IMR-90 (cell line): ENCODE results near the gene SMIM22. TPM values are rescaled to one million over a fixed set of nuclear protein-coding genes. Genes with fewer than 3 reads are reported as not detected.

Source experiments
- ATAC-seq: fragments of 200-7000 bp; cut with Tn5 transposase; 2 replicates; pipeline ENCODE4 v1.9.1; 2020; ENCODE audit warnings: low read depth, mild to moderate bottlenecking, moderate library complexity
- BruUV-seq: library from RNA; stranded (reverse); fragments of 400-500 nt; replicated peaks from 2 replicates; lab custom pipeline; 2021; lab: Mats Ljungman, UMichigan
- CTCF ChIA-PET: fragments of 300-600 bp; formaldehyde crosslinking; extraction: SDS; loops from one replicate; lab custom pipeline; 2021; ENCODE audit warnings: antibody characterized with exemption; lab: Yijun Ruan, JAX
- POLR2A ChIA-PET: fragments of 300-600 bp; sonication (Branson Sonifier 250); formaldehyde crosslinking; loops from one replicate; lab custom pipeline; 2022; ENCODE audit warnings: antibody characterized with exemption; ENCODE audit not compliant: unreplicated experiment; lab: Charles Lee
- DNase-seq: peaks from one replicate; pipeline ENCODE4 v3.0.0; 2013
- H2AFZ ChIP-seq: replicated peaks from 2 replicates; pipeline ENCODE3; 2013; ENCODE audit warnings: low read length, mild to moderate bottlenecking; ENCODE audit not compliant: poor library complexity
- H2AK5ac ChIP-seq: 2 replicates; pipeline ENCODE4 v1.6.1; 2013; ENCODE audit warnings: low read depth, low read length, inconsistent platforms
- H2AK9ac ChIP-seq: replicated peaks from 2 replicates; pipeline ENCODE3; 2013; ENCODE audit warnings: mild to moderate bottlenecking, low read depth, low read length, moderate library complexity; ENCODE audit not compliant: poor library complexity
- H2BK120ac ChIP-seq: 2 replicates; pipeline ENCODE4 v1.6.1; 2013; ENCODE audit warnings: low read depth, low read length, inconsistent platforms
- H2BK15ac ChIP-seq: 3 replicates; pipeline ENCODE4 v1.6.1; 2013; ENCODE audit warnings: low read depth, low read length, inconsistent platforms
- H2BK20ac ChIP-seq: 2 replicates; pipeline ENCODE4 v1.6.1; 2013; ENCODE audit warnings: low read depth, mild to moderate bottlenecking, inconsistent platforms, low read length, moderate library complexity
- H2BK5ac ChIP-seq: 2 replicates; pipeline ENCODE4 v1.6.1; 2013; ENCODE audit warnings: mild to moderate bottlenecking, low read depth, low read length, inconsistent platforms; ENCODE audit not compliant: poor library complexity, severe bottlenecking
- H3K14ac ChIP-seq: replicated peaks from 2 replicates; pipeline ENCODE4 v1.6.1; 2013; ENCODE audit warnings: low read depth, low read length, inconsistent platforms
- H3K18ac ChIP-seq: 2 replicates; pipeline ENCODE4 v1.6.1; 2013; ENCODE audit warnings: low read depth, low read length, control low read depth
- H3K23ac ChIP-seq: 2 replicates; pipeline ENCODE4 v1.6.1; 2013; ENCODE audit warnings: low read depth, low read length, inconsistent platforms
- H3K27ac ChIP-seq: 2 replicates; pipeline ENCODE4 v1.5.1; 2013; ENCODE audit warnings: mild to moderate bottlenecking, control low read depth, low read length; ENCODE audit not compliant: insufficient read depth
- H3K27me3 ChIP-seq: 2 replicates; pipeline ENCODE4 v1.6.1; 2013; ENCODE audit warnings: low read length; ENCODE audit not compliant: control insufficient read depth, insufficient read depth
- H3K36me3 ChIP-seq: 2 replicates; pipeline ENCODE4 v1.6.1; 2013; ENCODE audit warnings: low read length, mixed read lengths; ENCODE audit not compliant: control insufficient read depth, insufficient read depth
- H3K4ac ChIP-seq: 2 replicates; pipeline ENCODE4 v1.6.1; 2013; ENCODE audit warnings: low read depth, low read length, inconsistent platforms
- H3K4me1 ChIP-seq: 2 replicates; pipeline ENCODE4 v1.6.1; 2013; ENCODE audit warnings: low read length, mixed read lengths; ENCODE audit not compliant: control insufficient read depth, insufficient read depth
- H3K4me2 ChIP-seq: 2 replicates; pipeline ENCODE4 v1.6.1; 2013; ENCODE audit warnings: low read depth, mild to moderate bottlenecking, control low read depth, low read length, moderate library complexity
- H3K4me3 ChIP-seq: 2 replicates; pipeline ENCODE4 v1.5.1; 2013; ENCODE audit warnings: low read depth, mild to moderate bottlenecking, control low read depth, low read length, moderate library complexity; ENCODE audit not compliant: insufficient read depth
- H3K56ac ChIP-seq: 2 replicates; pipeline ENCODE4 v1.6.1; 2013; ENCODE audit warnings: low read length, inconsistent platforms; ENCODE audit not compliant: insufficient read depth; ENCODE audit errors: extremely low read depth
- H3K79me1 ChIP-seq, 2 experiments: 2 replicates each; pipeline ENCODE4 v1.6.1; 2013; ENCODE audit warnings: low read length in 2 of 2, inconsistent platforms in 1 of 2, low read depth in 1 of 2
- H3K9ac ChIP-seq: 2 replicates; pipeline ENCODE4 v1.6.1; 2013; ENCODE audit warnings: low read depth, low read length, control low read depth
- H3K9me1 ChIP-seq: 2 replicates; pipeline ENCODE4 v1.6.1; 2013; ENCODE audit warnings: low read length, inconsistent platforms; ENCODE audit not compliant: insufficient read depth
- H3K9me3 ChIP-seq: 2 replicates; pipeline ENCODE4 v1.6.1; 2013; ENCODE audit warnings: low read length; ENCODE audit not compliant: control insufficient read depth, insufficient read depth
- H4K20me1 ChIP-seq: 2 replicates; pipeline ENCODE4 v1.6.1; 2013; ENCODE audit warnings: low read length, inconsistent platforms; ENCODE audit not compliant: insufficient read depth
- H4K5ac ChIP-seq: 2 replicates; pipeline ENCODE4 v1.6.1; 2013; ENCODE audit warnings: mild to moderate bottlenecking, low read depth, low read length, control low read depth
- H4K8ac ChIP-seq, 2 experiments: 2 replicates each; pipeline ENCODE4 v1.6.1; 2013; ENCODE audit warnings: low read depth in 2 of 2, low read length in 2 of 2, control low read depth in 1 of 2, inconsistent platforms in 1 of 2
- H4K91ac ChIP-seq: 2 replicates; pipeline ENCODE4 v1.6.1; 2013; ENCODE audit warnings: low read depth, low read length, inconsistent platforms; ENCODE audit not compliant: insufficient read depth
- BHLHE40 ChIP-seq: fragments of 150-350 bp; IDR thresholded peaks from 2 replicates; pipeline ENCODE4 v1.6.1; 2016; ENCODE audit warnings: mild to moderate bottlenecking, low read depth, low read length
- CEBPB ChIP-seq: IDR thresholded peaks from 2 replicates; pipeline ENCODE4 v1.6.1; 2012; ENCODE audit warnings: low read depth, low read length, improper control_type of control experiment
- CHD1 ChIP-seq: IDR thresholded peaks from 2 replicates; pipeline ENCODE4 v1.6.1; 2012; ENCODE audit warnings: low read depth, low read length, improper control_type of control experiment
- FOS ChIP-seq: fragments of 150-350 bp; IDR thresholded peaks from 2 replicates; pipeline ENCODE4 v1.6.1; 2016; ENCODE audit warnings: low read depth, low read length
- MAFK ChIP-seq: IDR thresholded peaks from 2 replicates; pipeline ENCODE4 v1.6.1; 2012; ENCODE audit warnings: low read depth, low read length, improper control_type of control experiment
- MXI1 ChIP-seq: IDR thresholded peaks from 2 replicates; pipeline ENCODE4 v1.6.1; 2012; ENCODE audit warnings: low read depth, mild to moderate bottlenecking, low read length, moderate library complexity, borderline replicate concordance
- POLR2A ChIP-seq: IDR thresholded peaks from 2 replicates; pipeline ENCODE4 v1.6.1; 2012; ENCODE audit warnings: mild to moderate bottlenecking, low read depth, low read length
- RAD21 ChIP-seq: IDR thresholded peaks from 2 replicates; pipeline ENCODE4 v1.6.1; 2012; ENCODE audit warnings: low read length, improper control_type of control experiment
- WGBS, 2 experiments: methylation state at CpG; one replicate each; pipeline versions ENCODE4 v1.1.5 to v1.1.7; 2013; ENCODE audit warnings: missing lambda C conversion rate in 2 of 2; ENCODE audit not compliant: insufficient read length in 1 of 2; ENCODE audit errors: extremely low coverage in 2 of 2; 5-methylcytosine and 5-hydroxymethylcytosine counted together
- dilution Hi-C: fragments of 300-500 bp; cut with HindIII; formaldehyde crosslinking; loops from one replicate; pipeline ENCODE4 v1.14.3; 2018; ENCODE audit warnings: low sequenced_read_pairs; ENCODE audit not compliant: unreplicated experiment
- in situ Hi-C: fragments of 300-500 bp; cut with MboI; formaldehyde crosslinking; loops from 3 replicates; pipeline ENCODE4 v1.14.3; 2019; ENCODE audit warnings: low sequenced_read_pairs, inconsistent platforms, mixed read lengths
- intact Hi-C: fragments of 100-400 bp; cut with micrococcal nuclease; formaldehyde crosslinking; loops from 2 replicates; pipeline ENCODE4 v1.10.0; 2022
- polyA plus RNA-seq, 3 experiments: library from polyadenylated mRNA; depleted of rRNA; stranded (reverse); fragments of >200 nt; gene quantifications; 2 replicates each; pipeline ENCODE4 v1.2.3, GENCODE V29; 2012; ENCODE audit warnings: low replicate concordance in 1 of 3
- total RNA-seq: library from RNA; depleted of rRNA; stranded (reverse); fragments of >200 nt; gene quantifications from 2 replicates; pipeline ENCODE4 v1.2.3, GENCODE V29; 2012
- TF ChIP-seq, protein P1 (sequence below): fragments of 150-350 bp; IDR thresholded peaks from 2 replicates; pipeline ENCODE4 v1.6.1; 2017; ENCODE audit warnings: mild to moderate bottlenecking, antibody characterized with exemption, low read length, low read depth
- TF ChIP-seq, protein P2 (sequence below): conservative IDR thresholded peaks from 2 replicates; pipeline ENCODE4 v1.5.1; 2012; ENCODE audit warnings: mild to moderate bottlenecking, low read depth, low read length, improper control_type of control experiment

SMIM22 gene
- total and polyA plus RNA-seq, 2 of the 4 experiments (the other 2 are of a cell fraction), result not detected

DNA sequence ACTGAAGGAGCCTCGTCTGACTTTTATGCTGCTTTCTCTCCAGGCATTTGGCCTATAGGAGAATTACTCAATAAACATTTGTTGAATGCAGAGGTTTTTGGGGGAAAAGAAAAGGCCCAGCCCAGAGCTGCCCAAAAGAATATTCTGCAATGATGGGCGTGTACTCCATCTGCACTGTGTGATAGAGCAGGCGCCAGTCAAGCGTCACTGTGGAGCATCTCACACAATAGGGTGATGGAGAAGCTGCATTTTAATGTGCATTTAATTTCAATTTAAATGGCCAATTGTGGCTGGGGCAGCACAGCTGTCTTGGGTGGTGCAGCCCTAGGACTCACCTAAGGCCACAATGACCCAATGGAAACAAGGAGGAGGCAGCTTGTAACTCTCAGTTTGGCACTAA, 31.4 kb downstream of the SMIM22 start:
- Histone ChIP-seq H4K8ac (no peak overlapping the region), H3K36me3 (peaks cover 71% of the 10 kb centered on the region), H4K5ac (no peak overlapping the region), H3K56ac (no peak overlapping the region), H2AK5ac (no peak overlapping the region), H3K9ac (no peak overlapping the region), H3K14ac (no peak overlapping the region), H2BK15ac (no peak overlapping the region), H3K23ac (no peak overlapping the region), H2AK9ac (no peak overlapping the region), H2BK120ac (no peak overlapping the region), H3K27ac (no peak overlapping the region), H3K27me3 (no peaks in the 10 kb centered on the region), H2BK5ac (no peak overlapping the region), H3K4ac (no peak overlapping the region), H4K91ac (no peak overlapping the region), H3K4me3 (no peak overlapping the region), H3K79me1 (peaks cover 20 to 27% of the 10 kb centered on the region in 2 experiments), H3K9me3 (no peaks in the 10 kb centered on the region), H3K9me1 (no peaks in the 10 kb centered on the region), H2BK20ac (no peak overlapping the region), H3K4me1 (no peaks in the 10 kb centered on the region), H4K20me1 (peaks cover 18% of the 10 kb centered on the region; the same call in 1 of the 2 replicates), H3K18ac (no peak overlapping the region), H3K4me2 (no peak overlapping the region), H2AFZ (no peak overlapping the region)
- BruUV-seq, result no TSS peak
- dilution Hi-C loops (no loop called here), intact Hi-C loops (no loop called here), in situ Hi-C loops (no loop called here)
- CTCF ChIA-PET, result no interaction called here
- 100% methylated on average over 3 of the region's 4 CpGs; no CpG with 5 or more reads in 1 of the 2 experiments for WGBS, 2 experiments
- ATAC-seq (no peak), DNase-seq (no peak)
- TF ChIP-seq, protein P1, sequence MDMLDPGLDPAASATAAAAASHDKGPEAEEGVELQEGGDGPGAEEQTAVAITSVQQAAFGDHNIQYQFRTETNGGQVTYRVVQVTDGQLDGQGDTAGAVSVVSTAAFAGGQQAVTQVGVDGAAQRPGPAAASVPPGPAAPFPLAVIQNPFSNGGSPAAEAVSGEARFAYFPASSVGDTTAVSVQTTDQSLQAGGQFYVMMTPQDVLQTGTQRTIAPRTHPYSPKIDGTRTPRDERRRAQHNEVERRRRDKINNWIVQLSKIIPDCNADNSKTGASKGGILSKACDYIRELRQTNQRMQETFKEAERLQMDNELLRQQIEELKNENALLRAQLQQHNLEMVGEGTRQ, result no peak
- TF ChIP-seq MAFK (no peak), CHD1 (no peak), CEBPB (no peak), MXI1 (no peak), RAD21 (no peak), POLR2A (no peak), BHLHE40 (no peak), FOS (no peak)
- TF ChIP-seq, protein P2, sequence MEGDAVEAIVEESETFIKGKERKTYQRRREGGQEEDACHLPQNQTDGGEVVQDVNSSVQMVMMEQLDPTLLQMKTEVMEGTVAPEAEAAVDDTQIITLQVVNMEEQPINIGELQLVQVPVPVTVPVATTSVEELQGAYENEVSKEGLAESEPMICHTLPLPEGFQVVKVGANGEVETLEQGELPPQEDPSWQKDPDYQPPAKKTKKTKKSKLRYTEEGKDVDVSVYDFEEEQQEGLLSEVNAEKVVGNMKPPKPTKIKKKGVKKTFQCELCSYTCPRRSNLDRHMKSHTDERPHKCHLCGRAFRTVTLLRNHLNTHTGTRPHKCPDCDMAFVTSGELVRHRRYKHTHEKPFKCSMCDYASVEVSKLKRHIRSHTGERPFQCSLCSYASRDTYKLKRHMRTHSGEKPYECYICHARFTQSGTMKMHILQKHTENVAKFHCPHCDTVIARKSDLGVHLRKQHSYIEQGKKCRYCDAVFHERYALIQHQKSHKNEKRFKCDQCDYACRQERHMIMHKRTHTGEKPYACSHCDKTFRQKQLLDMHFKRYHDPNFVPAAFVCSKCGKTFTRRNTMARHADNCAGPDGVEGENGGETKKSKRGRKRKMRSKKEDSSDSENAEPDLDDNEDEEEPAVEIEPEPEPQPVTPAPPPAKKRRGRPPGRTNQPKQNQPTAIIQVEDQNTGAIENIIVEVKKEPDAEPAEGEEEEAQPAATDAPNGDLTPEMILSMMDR, result no peak
- POLR2A ChIA-PET, result no interaction called here
